ENCODE measurements around the gene CCM2L.

DNA sequence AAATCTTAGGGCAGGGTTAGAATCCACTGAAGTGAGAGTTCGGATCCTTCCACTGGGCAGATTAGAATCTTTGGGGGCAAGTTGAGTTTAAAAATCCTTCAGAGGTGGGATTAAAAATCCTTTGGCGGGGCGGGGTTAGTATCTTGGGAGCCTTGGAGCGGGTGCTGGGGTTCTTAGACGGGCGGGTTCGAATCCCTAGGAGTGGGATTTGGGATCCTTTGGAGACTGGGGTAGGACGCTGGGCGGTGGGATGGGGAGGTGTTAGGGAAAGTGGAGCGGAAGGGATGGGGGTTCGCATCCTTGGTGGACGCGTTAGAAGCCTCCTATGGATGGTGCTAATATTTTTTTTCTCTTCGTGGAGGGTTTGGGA lies 41.5 kb downstream of the CCM2L start:
- TF ChIP-seq POLR2A (IDR thresholded peaks at IDR 0.05) = no peak
- TF ChIP-seq CTCF (IDR thresholded peaks at IDR 0.05) = no peak
